Stomach (tissue), 9 donors: ENCODE measurements around the gene MBD6. TPM values are rescaled to one million over a fixed set of nuclear protein-coding genes. Genes with fewer than 3 reads are reported as not detected.

ENCODE experiments used
- DNase-seq, 2 donors: peaks; one replicate each; pipeline versions ENCODE4 v3.0.0 to v3.0.0-alpha.2; 2013 to 2019
- H3K27ac ChIP-seq, 5 donors: fragments of 200-600 bp in 4 of 5; sonication (generic) in 4 of 5; one replicate each; pipeline ENCODE4 v1.5.1; 2013 to 2019; ENCODE audit warnings: mild to moderate bottlenecking in 1 of 5, moderate library complexity in 1 of 5
- H3K27me3 ChIP-seq, 3 donors: fragments of 200-600 bp; sonication (generic); one replicate each; pipeline ENCODE4 v1.5.1; 2017 to 2019; ENCODE audit warnings: mixed run types in 1 of 3
- H3K36me3 ChIP-seq, 4 donors: fragments of 200-600 bp; sonication (generic); 1 replicate in 3 of 4; 2 replicates in 1 of 4; pipeline ENCODE4 v1.5.1; 2016 to 2019
- H3K4me1 ChIP-seq, 4 donors: fragments of 200-600 bp; sonication (generic); one replicate each; pipeline ENCODE4 v1.5.1; 2016 to 2019
- H3K4me3 ChIP-seq, 4 donors: fragments of 200-600 bp; sonication (generic) in 3 of 4; one replicate each; pipeline ENCODE4 v1.5.1; 2016 to 2019; ENCODE audit warnings: mild to moderate bottlenecking in 1 of 4
- H3K9me3 ChIP-seq, 4 donors: fragments of 200-600 bp; sonication (generic); one replicate each; pipeline ENCODE4 v1.5.1; 2016 to 2019
- CTCF ChIP-seq, 7 experiments: fragments of 450-650 bp in 4 of 7; fragments of 200-600 bp in 3 of 7; sonication (generic) in 3 of 7; IDR thresholded peaks; one replicate each; pipeline ENCODE4 v1.5.1; 2016 to 2019; ENCODE audit warnings: antibody characterized with exemption in 7 of 7, control low read depth in 2 of 7, mild to moderate bottlenecking in 1 of 7
- EP300 ChIP-seq: sonication (generic); formaldehyde crosslinking; IDR thresholded peaks from one replicate; pipeline ENCODE4 v1.6.1; 2017; ENCODE audit warnings: antibody characterized with exemption
- POLR2A ChIP-seq, 4 donors: fragments of 450-650 bp; IDR thresholded peaks; one replicate each; pipeline ENCODE4 v1.6.1; 2016; ENCODE audit warnings: antibody characterized with exemption in 4 of 4, control low read depth in 2 of 4, mild to moderate bottlenecking in 1 of 4, moderate library complexity in 1 of 4
- POLR2AphosphoS5 ChIP-seq, 3 donors: sonication (generic); formaldehyde crosslinking; IDR thresholded peaks; one replicate each; pipeline ENCODE4 v1.6.1; 2016; ENCODE audit warnings: antibody characterized with exemption in 3 of 3
- WGBS, 5 donors: extraction: QIAGEN DNeasy Blood & Tissue Kit in 3 of 5; methylation state at CpG; one replicate each; pipeline versions ENCODE4 v1.1.5 to v1.1.7; 2013 to 2018; 5-methylcytosine and 5-hydroxymethylcytosine counted together
- intact Hi-C: fragments of 100-400 bp; cut with DNase I; formaldehyde crosslinking; loops from one replicate; pipeline ENCODE4 v1.15.1; 2023; ENCODE audit warnings: low total_unique reads
- polyA plus RNA-seq, 3 donors: library from polyadenylated mRNA; stranded (reverse); fragments of 200-250 nt; gene quantifications; one replicate each; pipeline ENCODE4 v1.2.3, GENCODE V29; 2013
- total RNA-seq, 5 donors: library from RNA; depleted of rRNA; stranded (reverse); fragments of >200 nt; gene quantifications; one replicate each; pipeline versions ENCODE4 v1.1.0 to v1.2.3, GENCODE V29; 2014 to 2016
- donor health status: healthy with polysubstance abuse.
- donor health status: Bipolar disorder and iron deficiency.
- donor health status: healthy.

MBD6 gene
- total and polyA plus RNA-seq, 8 donors = 4.8 to 129 (median 29.8) TPM

DNA sequence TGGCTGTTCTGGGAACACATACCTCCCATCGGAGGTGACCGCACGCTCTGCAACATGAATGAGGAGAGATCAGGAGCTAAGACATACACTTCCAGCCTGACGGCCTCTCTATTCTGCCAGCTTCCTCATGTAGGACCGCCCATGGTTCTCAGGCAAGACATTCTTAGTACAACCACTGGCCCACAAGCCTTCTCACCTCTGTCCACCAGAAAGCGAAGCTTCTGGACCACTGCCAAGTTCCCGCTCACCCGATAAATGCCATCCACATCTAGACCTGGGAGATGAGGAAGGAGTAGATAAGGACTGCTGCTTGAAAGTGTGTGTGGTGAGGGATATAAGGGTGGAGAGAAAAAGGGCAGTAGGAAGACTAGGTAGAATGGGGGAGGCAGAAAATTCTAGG lies 48.2 kb upstream of the MBD6 start:
- H3K4me1 ChIP-seq = peaks cover 17 to 35% (median 23%) of the 10 kb centered on the region in 4 donors
- 46 to 77% (median 58%) methylated on average over 8 of the region's 8 CpGs for WGBS, 5 donors
- no peaks in the 10 kb centered on the region for H3K9me3 ChIP-seq
- H3K27ac ChIP-seq = no peak overlapping the region
- peaks cover 0 to 94% (median 45%) of the 10 kb centered on the region in 3 donors for H3K27me3 ChIP-seq
- H3K36me3 ChIP-seq = peaks cover 0 to 32% (median 5%) of the 10 kb centered on the region in 4 donors
- TF ChIP-seq POLR2A (IDR thresholded peaks at IDR 0.05) = no peak
- no peak for DNase-seq
- no peak overlapping the region for H3K4me3 ChIP-seq
- intact Hi-C loops = no loop called here

DNA sequence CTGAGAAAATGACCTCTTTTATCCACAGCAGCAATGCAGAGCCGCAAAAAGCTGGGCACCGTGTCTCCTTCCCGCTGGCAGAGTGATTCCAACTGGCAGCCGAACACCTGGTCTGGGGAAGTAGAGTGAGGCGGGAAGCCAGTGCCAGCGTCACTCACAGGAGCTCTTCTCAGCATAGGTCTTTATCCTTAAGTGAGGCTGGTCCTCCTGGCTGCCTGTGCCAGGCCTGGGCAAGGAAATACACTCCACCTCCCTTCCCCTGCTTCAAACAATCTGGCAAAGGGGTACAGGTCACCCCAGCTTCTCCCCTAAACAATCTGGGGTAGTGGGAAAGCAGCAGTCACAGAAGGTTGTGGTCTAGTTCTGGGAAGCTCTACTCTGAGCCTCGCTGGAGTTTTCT lies 47.8 kb upstream of the MBD6 start:
- Histone ChIP-seq H3K9me3 (no peaks in the 10 kb centered on the region), H3K36me3 (peaks cover 0 to 32% (median 3%) of the 10 kb centered on the region in 4 donors), H3K27me3 (peaks cover 0 to 94% (median 45%) of the 10 kb centered on the region in 3 donors), H3K4me3 (peak overlapping the region in 1 of 4 donors; percentile 60), H3K27ac (no peak overlapping the region), H3K4me1 (peaks cover 17 to 35% (median 23%) of the 10 kb centered on the region in 4 donors)
- DNase-seq = no peak
- 40 to 72% (median 53%) methylated on average over 7 of the region's 7 CpGs for WGBS, 5 donors
- TF ChIP-seq CTCF (IDR thresholded peaks at IDR 0.05) (no peak), POLR2AphosphoS5 (IDR thresholded peaks at IDR 0.05) (no peak), EP300 (no peak), POLR2A (IDR thresholded peaks at IDR 0.05) (no peak)
- intact Hi-C loops = no loop called here

DNA sequence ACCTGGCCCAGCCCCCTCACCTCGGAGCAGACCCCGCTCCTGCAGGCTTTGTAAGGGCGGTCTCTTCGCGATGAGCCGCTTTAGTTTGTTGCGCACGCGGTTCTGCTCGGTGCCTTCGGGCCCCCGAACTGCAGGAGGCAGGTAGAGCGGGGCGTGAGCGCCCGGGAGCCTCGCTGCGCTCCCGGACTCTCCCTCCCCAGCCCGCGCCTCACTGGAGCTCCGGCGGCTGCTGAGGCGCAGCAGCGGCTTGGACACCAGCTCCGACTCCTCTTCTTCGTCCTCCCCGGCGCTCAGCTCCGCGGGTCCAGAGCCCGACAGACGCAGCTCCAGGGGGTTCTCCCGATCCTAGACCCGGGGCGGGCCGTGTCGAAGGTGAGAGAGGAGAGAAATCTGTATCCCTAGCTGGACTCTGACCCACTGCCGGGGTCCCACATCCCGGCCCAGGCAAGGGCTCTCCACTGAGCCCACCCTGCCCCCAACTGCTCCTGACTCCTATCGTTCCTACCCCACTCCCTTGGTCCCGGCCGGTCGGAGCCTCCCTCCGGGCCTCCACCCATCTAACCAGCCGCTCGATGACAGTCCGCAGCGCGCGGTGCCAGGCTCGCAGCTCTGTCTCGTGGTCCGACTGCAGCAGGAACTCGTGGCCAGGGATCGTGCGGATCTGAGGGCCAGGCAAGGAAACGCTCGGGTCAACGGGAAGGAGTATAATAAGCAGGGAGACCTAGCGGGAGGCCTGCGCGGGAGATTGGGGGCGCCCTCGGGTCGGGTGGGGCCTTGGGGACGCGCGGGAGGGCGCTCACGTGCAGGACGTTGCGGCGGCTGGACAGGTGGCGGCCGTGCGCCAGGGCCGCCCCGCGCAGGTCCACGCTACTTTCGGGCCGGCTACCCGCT lies 47.1 kb upstream of the MBD6 start:
- TF ChIP-seq POLR2AphosphoS5 (IDR thresholded peaks at IDR 0.05) = no peak
- 8 to 18% (median 11%) methylated on average over 25 to 84 of the region's 84 CpGs for WGBS, 5 donors
- Histone ChIP-seq H3K4me1 (peaks cover 17 to 35% (median 23%) of the 10 kb centered on the region in 4 donors), H3K27ac (peak overlapping the region in 2 of 5 donors; percentile 36 to 80), H3K4me3 (peak overlapping the region; percentile 36 to 60 (median 45)), H3K27me3 (peaks cover 0 to 89% (median 45%) of the 10 kb centered on the region in 3 donors), H3K9me3 (no peaks in the 10 kb centered on the region), H3K36me3 (peaks cover 0 to 26% (median under 1%) of the 10 kb centered on the region in 4 donors)
- DNase-seq = peak in 1 of 2 donors; percentile 74
- intact Hi-C loops = no loop called here

DNA sequence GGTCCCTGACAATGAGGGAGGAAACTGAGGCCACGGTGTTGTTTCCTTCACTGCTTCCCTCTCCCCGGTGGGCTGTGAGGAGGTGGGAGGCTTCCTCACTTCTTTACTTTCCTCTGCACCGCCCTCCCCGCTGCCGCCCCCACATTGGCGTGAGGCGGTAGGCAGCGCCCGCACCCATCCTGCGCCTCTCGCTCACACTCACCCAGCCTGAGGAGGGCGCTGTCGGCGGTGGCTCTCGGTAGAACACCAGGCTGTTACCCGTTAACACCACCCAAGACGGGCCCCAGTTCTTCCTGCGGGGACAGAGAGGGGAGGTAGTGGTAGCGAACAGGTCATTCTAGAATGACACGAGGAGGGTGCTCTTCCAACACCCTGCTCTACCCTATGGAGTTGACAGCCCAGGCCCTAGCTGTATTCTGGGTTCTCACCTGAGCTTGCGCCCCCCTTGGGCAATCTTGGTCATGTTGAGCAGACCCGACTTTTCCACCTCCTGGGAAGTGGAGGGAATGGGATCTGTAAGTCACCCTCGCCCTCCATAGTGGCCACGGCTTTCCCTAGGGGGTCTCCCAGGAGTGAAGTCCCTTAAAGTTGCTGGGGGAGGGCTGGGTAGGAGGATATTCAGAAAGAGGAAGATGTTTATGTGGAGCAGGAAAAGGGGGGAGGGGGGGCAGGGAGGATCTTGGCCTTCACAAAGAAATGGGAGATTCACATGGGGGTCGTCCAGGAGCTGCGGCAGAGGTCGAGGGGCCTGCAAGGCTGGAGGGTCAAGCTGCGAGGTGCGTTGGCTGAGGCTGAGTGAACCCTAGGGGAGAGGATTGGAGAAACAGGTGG lies 46.2 kb upstream of the MBD6 start:
- Histone ChIP-seq H3K27me3 (peaks cover 0 to 84% (median 41%) of the 10 kb centered on the region in 3 donors), H3K9me3 (no peaks in the 10 kb centered on the region), H3K27ac (peak overlapping the region in 4 of 5 donors; percentile 64 to 80 (median 75)), H3K4me3 (peak overlapping the region; percentile 36 to 60 (median 45)), H3K4me1 (peaks cover 17 to 35% (median 23%) of the 10 kb centered on the region in 4 donors), H3K36me3 (peaks cover 0 to 18% (median 0%) of the 10 kb centered on the region in 4 donors)
- intact Hi-C loops = no loop called here
- DNase-seq = peak; percentile 41 to 71
- WGBS, 5 donors = 15 to 19% (median 17%) methylated on average over 27 to 29 of the region's 29 CpGs
- TF ChIP-seq EP300 (no peak), CTCF (IDR thresholded peaks at IDR 0.05) (peak in 1 of 7 experiments; percentile 8), POLR2AphosphoS5 (IDR thresholded peaks at IDR 0.05) (no peak), POLR2A (IDR thresholded peaks at IDR 0.05) (no peak)
